Esophagus squamous epithelium (tissue), 4 donors: ENCODE data around the gene BIRC6.

ENCODE experiments used
- CTCF ChIP-seq, 6 experiments: fragments of 450-650 bp in 4 of 6; fragments of 200-600 bp in 2 of 6; sonication (generic) in 2 of 6; IDR thresholded peaks; one replicate each; pipeline ENCODE4 v1.5.1; 2016 to 2019; ENCODE audit warnings: antibody characterized with exemption in 6 of 6, mild to moderate bottlenecking in 4 of 6, moderate library complexity in 4 of 6
- POLR2A ChIP-seq, 4 donors: fragments of 450-650 bp; IDR thresholded peaks; one replicate each; pipeline ENCODE4 v1.6.1; 2017; ENCODE audit warnings: antibody characterized with exemption in 4 of 4, mild to moderate bottlenecking in 4 of 4, moderate library complexity in 3 of 4

GRCh38 chr2:32591669-32592463 lies 235.0 kb downstream of the BIRC6 start:
- TF ChIP-seq CTCF (IDR thresholded peaks at IDR 0.05) (no peak), POLR2A (IDR thresholded peaks at IDR 0.05) (no peak)
